OCI-LY1 (cell line): ENCODE data around the gene PIM3.

Experiments
- EZH2 ChIP-seq: fragments of 200-600 bp; sonication (generic), shearing (Covaris generic); IDR thresholded peaks from 2 replicates; pipeline ENCODE4 v1.8.0; 2017; ENCODE audit warnings: borderline replicate concordance, mixed run types, mild to moderate bottlenecking, antibody characterized with exemption, low read length, moderate library complexity, mixed read lengths
- TF ChIP-seq, protein P1 (sequence below): fragments of 200-600 bp; sonication (generic), shearing (Covaris generic); IDR thresholded peaks from 2 replicates; pipeline ENCODE4 v1.5.1; 2017; ENCODE audit warnings: mild to moderate bottlenecking, antibody characterized with exemption, low read length, moderate library complexity, mixed read lengths

DNA sequence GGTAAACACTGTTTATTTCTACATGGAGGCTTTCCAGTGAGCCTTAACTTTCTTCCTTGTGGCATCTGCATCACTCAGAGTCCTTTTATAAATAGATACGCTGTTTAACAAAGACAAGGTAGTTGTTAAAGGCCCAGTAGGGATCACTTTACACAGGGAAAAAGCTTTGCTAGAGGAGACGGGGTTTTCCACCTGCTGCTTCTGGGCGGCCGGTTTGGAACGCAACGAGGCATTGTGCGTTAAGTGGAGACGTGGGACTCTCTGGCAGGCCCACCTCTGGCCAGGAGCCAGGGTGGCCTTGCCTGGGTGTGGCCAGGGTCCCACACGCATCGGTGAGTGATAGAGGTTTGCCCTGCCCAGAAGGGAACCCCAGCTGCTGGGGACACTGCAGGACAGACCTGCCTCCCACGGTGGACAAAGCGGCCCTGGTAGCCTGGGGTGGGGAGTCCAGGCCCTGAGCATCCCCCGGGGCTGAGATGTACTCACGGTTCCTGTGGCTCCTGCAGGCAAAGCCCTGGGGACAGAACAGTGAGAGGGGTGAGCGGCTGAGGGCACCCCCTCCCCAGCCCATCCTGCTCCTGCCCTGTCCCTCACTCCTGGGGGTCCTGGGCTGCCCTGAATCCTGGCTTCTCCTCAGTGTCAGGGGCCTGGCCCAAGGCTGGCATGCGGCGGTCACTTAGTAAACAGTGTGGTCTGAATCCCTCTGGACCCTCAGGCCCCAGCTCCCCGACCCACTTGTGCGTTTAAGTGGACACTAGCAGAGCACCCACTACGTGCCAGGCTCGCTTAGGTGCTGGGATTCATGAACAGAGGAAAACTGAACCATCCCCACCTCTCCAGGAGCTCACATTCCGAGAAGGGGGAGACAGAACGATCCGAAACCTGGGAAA lies 47.8 kb downstream of the PIM3 start:
- TF ChIP-seq, protein P1, sequence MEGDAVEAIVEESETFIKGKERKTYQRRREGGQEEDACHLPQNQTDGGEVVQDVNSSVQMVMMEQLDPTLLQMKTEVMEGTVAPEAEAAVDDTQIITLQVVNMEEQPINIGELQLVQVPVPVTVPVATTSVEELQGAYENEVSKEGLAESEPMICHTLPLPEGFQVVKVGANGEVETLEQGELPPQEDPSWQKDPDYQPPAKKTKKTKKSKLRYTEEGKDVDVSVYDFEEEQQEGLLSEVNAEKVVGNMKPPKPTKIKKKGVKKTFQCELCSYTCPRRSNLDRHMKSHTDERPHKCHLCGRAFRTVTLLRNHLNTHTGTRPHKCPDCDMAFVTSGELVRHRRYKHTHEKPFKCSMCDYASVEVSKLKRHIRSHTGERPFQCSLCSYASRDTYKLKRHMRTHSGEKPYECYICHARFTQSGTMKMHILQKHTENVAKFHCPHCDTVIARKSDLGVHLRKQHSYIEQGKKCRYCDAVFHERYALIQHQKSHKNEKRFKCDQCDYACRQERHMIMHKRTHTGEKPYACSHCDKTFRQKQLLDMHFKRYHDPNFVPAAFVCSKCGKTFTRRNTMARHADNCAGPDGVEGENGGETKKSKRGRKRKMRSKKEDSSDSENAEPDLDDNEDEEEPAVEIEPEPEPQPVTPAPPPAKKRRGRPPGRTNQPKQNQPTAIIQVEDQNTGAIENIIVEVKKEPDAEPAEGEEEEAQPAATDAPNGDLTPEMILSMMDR, result no peak
- TF ChIP-seq EZH2, result no peak
